Astrocyte (in vitro differentiated cells and primary cell): Measurements from ENCODE around the gene IRX1. TPM values are rescaled to one million over a fixed set of nuclear protein-coding genes. Genes with fewer than 3 reads are reported as not detected.
A peak's percentile ranks its signal among the peaks of the same experiment; 100 is the strongest.

Experiments
- DNase-seq: peaks from one replicate; pipeline ENCODE4 v3.0.0-alpha.2; 2010; ENCODE audit warnings: low read depth
- FAIRE-seq: peaks from 2 replicates; lab custom pipeline; 2011; peaks lifted over from hg19 to GRCh38; lab: Jason Lieb, UNC
- H2AFZ ChIP-seq: 2 replicates; pipeline ENCODE4 v1.6.0; 2012; ENCODE audit warnings: low read depth, low read length, inconsistent platforms
- H3K27ac ChIP-seq: 2 replicates; pipeline ENCODE4 v1.5.1; 2011; ENCODE audit warnings: low read depth, low read length, inconsistent platforms
- H3K27me3 ChIP-seq: 2 replicates; pipeline ENCODE4 v1.6.0; 2011; ENCODE audit warnings: low read length, inconsistent platforms; ENCODE audit not compliant: insufficient read depth
- H3K36me3 ChIP-seq: 2 replicates; pipeline ENCODE4 v1.5.1; 2011; ENCODE audit warnings: low read length, inconsistent platforms; ENCODE audit not compliant: insufficient read depth
- H3K4me1 ChIP-seq: 2 replicates; pipeline ENCODE4 v1.5.1; 2011; ENCODE audit warnings: low read length, inconsistent platforms; ENCODE audit not compliant: insufficient read depth
- H3K4me2 ChIP-seq: 2 replicates; pipeline ENCODE4 v1.6.0; 2012; ENCODE audit warnings: low read length, inconsistent platforms
- H3K4me3 ChIP-seq: 2 replicates; pipeline ENCODE4 v1.5.1; 2011; ENCODE audit warnings: low read depth, mild to moderate bottlenecking, low read length, inconsistent platforms; ENCODE audit not compliant: insufficient read depth
- H3K79me2 ChIP-seq: 2 replicates; pipeline ENCODE4 v1.6.0; 2012; ENCODE audit warnings: mild to moderate bottlenecking, low read length, inconsistent platforms; ENCODE audit not compliant: insufficient read depth
- H3K9ac ChIP-seq: 2 replicates; pipeline ENCODE4 v1.6.0; 2012; ENCODE audit warnings: mild to moderate bottlenecking, low read length, inconsistent platforms
- H3K9me3 ChIP-seq: 2 replicates; pipeline ENCODE4 v1.5.1; 2012; ENCODE audit warnings: low read depth, mild to moderate bottlenecking, low read length, inconsistent platforms; ENCODE audit not compliant: insufficient read depth
- H4K20me1 ChIP-seq: 2 replicates; pipeline ENCODE4 v1.6.0; 2012; ENCODE audit warnings: low read length, inconsistent platforms; ENCODE audit not compliant: insufficient read depth
- H3K27ac Mint-ChIP-seq: one replicate; pipeline ENCODE4 v1.8.0; 2021; ENCODE audit warnings: mild to moderate bottlenecking, mixed read lengths; ENCODE audit not compliant: unreplicated experiment
- H3K27me3 Mint-ChIP-seq: one replicate; pipeline ENCODE4 v1.8.0; 2021; ENCODE audit warnings: low read depth, mixed read lengths; ENCODE audit not compliant: unreplicated experiment
- H3K36me3 Mint-ChIP-seq: one replicate; pipeline ENCODE4 v1.8.0; 2021; ENCODE audit warnings: low read depth, mixed read lengths; ENCODE audit not compliant: unreplicated experiment
- H3K4me1 Mint-ChIP-seq: one replicate; pipeline ENCODE4 v1.8.0; 2021; ENCODE audit warnings: low read depth, mixed read lengths; ENCODE audit not compliant: unreplicated experiment
- H3K4me3 Mint-ChIP-seq: one replicate; pipeline ENCODE4 v1.8.0; 2021; ENCODE audit warnings: mild to moderate bottlenecking, moderate library complexity, mixed read lengths; ENCODE audit not compliant: unreplicated experiment
- H3K9me3 Mint-ChIP-seq: one replicate; pipeline ENCODE4 v1.8.0; 2021; ENCODE audit warnings: mild to moderate bottlenecking, mixed read lengths; ENCODE audit not compliant: unreplicated experiment
- EZH2 ChIP-seq: IDR thresholded peaks from 2 replicates; pipeline ENCODE4 v1.6.1; 2012; ENCODE audit warnings: mild to moderate bottlenecking, low read length, inconsistent platforms; ENCODE audit not compliant: insufficient read depth
- total RNA-seq: library from RNA; stranded (reverse); gene quantifications from 2 replicates; pipeline ENCODE4 v1.2.1, GENCODE V29; 2021
- TF ChIP-seq, protein P1 (sequence below): IDR thresholded peaks from 2 replicates; pipeline ENCODE4 v1.5.1; 2011; ENCODE audit warnings: low read depth, mild to moderate bottlenecking, inconsistent platforms, low read length, moderate library complexity; ENCODE audit not compliant: insufficient read depth

IRX1 gene
- total RNA-seq, 1 donor from 2014 or later, result 0.52 TPM

GRCh38 chr5:3607541-3608181 is 12.0 kb downstream of the IRX1 start:
- H3K79me2 ChIP-seq, result peaks cover 22% of the 10 kb centered on the region
- no peak overlapping the region for H2AFZ ChIP-seq
- no peak overlapping the region for H3K4me2 ChIP-seq
- no peaks in the 10 kb centered on the region for H3K36me3 Mint-ChIP-seq
- no peak overlapping the region for H3K4me3 Mint-ChIP-seq
- no peaks in the 10 kb centered on the region for H3K4me1 Mint-ChIP-seq
- peaks cover 59% of the 10 kb centered on the region for H3K27me3 Mint-ChIP-seq
- no peaks in the 10 kb centered on the region for H3K36me3 ChIP-seq
- no peaks in the 10 kb centered on the region for H3K9me3 Mint-ChIP-seq
- H3K4me3 ChIP-seq, result no peak overlapping the region
- peaks cover 22% of the 10 kb centered on the region for H4K20me1 ChIP-seq
- no peak overlapping the region for H3K9ac ChIP-seq
- H3K27ac Mint-ChIP-seq, result no peak overlapping the region
- no peak for TF ChIP-seq EZH2
- TF ChIP-seq, protein P1, sequence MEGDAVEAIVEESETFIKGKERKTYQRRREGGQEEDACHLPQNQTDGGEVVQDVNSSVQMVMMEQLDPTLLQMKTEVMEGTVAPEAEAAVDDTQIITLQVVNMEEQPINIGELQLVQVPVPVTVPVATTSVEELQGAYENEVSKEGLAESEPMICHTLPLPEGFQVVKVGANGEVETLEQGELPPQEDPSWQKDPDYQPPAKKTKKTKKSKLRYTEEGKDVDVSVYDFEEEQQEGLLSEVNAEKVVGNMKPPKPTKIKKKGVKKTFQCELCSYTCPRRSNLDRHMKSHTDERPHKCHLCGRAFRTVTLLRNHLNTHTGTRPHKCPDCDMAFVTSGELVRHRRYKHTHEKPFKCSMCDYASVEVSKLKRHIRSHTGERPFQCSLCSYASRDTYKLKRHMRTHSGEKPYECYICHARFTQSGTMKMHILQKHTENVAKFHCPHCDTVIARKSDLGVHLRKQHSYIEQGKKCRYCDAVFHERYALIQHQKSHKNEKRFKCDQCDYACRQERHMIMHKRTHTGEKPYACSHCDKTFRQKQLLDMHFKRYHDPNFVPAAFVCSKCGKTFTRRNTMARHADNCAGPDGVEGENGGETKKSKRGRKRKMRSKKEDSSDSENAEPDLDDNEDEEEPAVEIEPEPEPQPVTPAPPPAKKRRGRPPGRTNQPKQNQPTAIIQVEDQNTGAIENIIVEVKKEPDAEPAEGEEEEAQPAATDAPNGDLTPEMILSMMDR, result no peak
- H3K9me3 ChIP-seq, result no peaks in the 10 kb centered on the region
- no peak for FAIRE-seq
- H3K27me3 ChIP-seq, result no peaks in the 10 kb centered on the region
- peaks cover 12% of the 10 kb centered on the region for H3K4me1 ChIP-seq
- no peak overlapping the region for H3K27ac ChIP-seq
- peak; percentile 38 for DNase-seq

- H3K4me2 ChIP-seq, result no peak overlapping the region
- peaks cover 10% of the 10 kb centered on the region for H4K20me1 ChIP-seq
- Mint-ChIP-seq H3K36me3 (no peaks in the 10 kb centered on the region), H3K4me1 (no peaks in the 10 kb centered on the region), H3K27ac (no peak overlapping the region), H3K27me3 (peaks cover 54% of the 10 kb centered on the region), H3K9me3 (no peaks in the 10 kb centered on the region), H3K4me3 (no peak overlapping the region)
- no peak overlapping the region for H3K27ac ChIP-seq
- H3K4me1 ChIP-seq, result peaks cover 6% of the 10 kb centered on the region
- TF ChIP-seq, protein P1, result no peak
- TF ChIP-seq EZH2, result no peak
- DNase-seq (no peak), FAIRE-seq (no peak)
- H3K27me3 ChIP-seq, result no peaks in the 10 kb centered on the region
- no peak overlapping the region for H2AFZ ChIP-seq
- H3K9me3 ChIP-seq, result no peaks in the 10 kb centered on the region
- no peaks in the 10 kb centered on the region for H3K36me3 ChIP-seq
- peaks cover 15% of the 10 kb centered on the region for H3K79me2 ChIP-seq
- no peak overlapping the region for H3K9ac ChIP-seq
- H3K4me3 ChIP-seq, result no peak overlapping the region
These were observed 13.6 kb downstream of the IRX1 start for GRCh38 chr5:3609120-3609681.

- H3K4me1 Mint-ChIP-seq, result no peaks in the 10 kb centered on the region
- no peaks in the 10 kb centered on the region for H3K36me3 ChIP-seq
- H3K4me3 Mint-ChIP-seq, result no peak overlapping the region
- H3K27me3 Mint-ChIP-seq, result peaks cover 55% of the 10 kb centered on the region
- no peak overlapping the region for H2AFZ ChIP-seq
- H3K27ac ChIP-seq, result no peak overlapping the region
- H3K79me2 ChIP-seq, result peaks cover 3% of the 10 kb centered on the region
- H3K9me3 ChIP-seq, result no peaks in the 10 kb centered on the region
- no peak overlapping the region for H3K4me3 ChIP-seq
- H3K9me3 Mint-ChIP-seq, result peaks cover 4% of the 10 kb centered on the region
- no peaks in the 10 kb centered on the region for H3K36me3 Mint-ChIP-seq
- no peaks in the 10 kb centered on the region for H3K27me3 ChIP-seq
- DNase-seq (peak; percentile 6), FAIRE-seq (no peak)
- no peak overlapping the region for H3K4me2 ChIP-seq
- H3K27ac Mint-ChIP-seq, result no peak overlapping the region
- no peak overlapping the region for H3K9ac ChIP-seq
- H4K20me1 ChIP-seq, result no peaks in the 10 kb centered on the region
- H3K4me1 ChIP-seq, result no peaks in the 10 kb centered on the region
- no peak for TF ChIP-seq EZH2
- TF ChIP-seq, protein P1, result no peak
These were observed 17.0 kb downstream of the IRX1 start for GRCh38 chr5:3612591-3613042.
